HG02798 (cell line): ENCODE results near the gene MORN1.

Experiments
- ATAC-seq: cut with Tn5 transposase; IDR thresholded peaks from one replicate; pipeline ENCODE4 v1.9.1; 2021; ENCODE audit warnings: mild to moderate bottlenecking; ENCODE audit not compliant: unreplicated experiment, poor library complexity

MORN1 gene

DNA sequence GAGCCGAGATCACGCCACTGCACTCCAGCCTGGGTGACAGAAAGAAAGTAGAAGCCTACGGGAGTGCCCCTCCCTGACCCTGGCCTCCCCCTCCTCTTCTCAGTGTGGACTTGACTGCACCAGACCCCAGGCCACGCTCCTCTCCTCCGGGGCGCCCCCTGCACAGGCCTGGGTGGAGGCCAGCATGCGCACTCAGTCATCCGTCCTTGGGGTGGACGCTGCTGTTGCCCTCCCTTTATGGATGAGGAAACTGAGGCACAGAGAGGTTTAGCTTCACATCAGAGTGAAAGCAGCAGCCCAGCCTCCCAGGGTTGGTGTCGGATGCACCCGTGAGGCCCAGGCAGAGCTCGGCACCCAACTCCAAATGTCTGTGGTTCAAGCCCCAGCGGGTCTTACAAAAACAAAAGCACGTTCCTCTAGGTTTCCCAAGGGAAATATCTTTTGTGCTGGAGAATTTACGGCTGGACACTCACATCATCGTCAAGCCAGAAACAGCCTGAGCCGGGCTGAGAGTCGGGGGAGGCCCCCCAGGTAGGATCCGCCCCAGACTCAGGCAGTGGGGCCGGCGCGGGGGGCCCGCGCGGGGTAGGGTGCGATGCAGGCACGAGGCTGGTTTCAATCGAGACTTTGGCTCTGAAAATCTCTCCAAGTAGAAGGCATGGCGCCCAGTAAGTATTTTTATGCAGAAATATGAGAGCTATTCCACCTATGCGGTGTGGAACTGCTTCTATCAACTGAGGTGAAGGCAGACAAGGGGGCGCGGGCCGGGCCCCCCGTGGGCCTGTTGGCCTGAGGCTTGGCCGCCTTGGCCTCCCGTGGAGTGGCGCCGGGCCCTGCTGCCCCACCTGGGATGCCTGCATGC lies 36.6 kb downstream of the MORN1 start:
- no peak for ATAC-seq

- no peak for ATAC-seq
These were observed 37.6 kb downstream of the MORN1 start for GRCh38 chr1:2353551-2354438.

GRCh38 chr1:2352897-2353550 lies 38.3 kb downstream of the MORN1 start:
- no peak for ATAC-seq

GRCh38 chr1:2352341-2352896 lies 38.9 kb downstream of the MORN1 start:
- ATAC-seq: no peak

DNA sequence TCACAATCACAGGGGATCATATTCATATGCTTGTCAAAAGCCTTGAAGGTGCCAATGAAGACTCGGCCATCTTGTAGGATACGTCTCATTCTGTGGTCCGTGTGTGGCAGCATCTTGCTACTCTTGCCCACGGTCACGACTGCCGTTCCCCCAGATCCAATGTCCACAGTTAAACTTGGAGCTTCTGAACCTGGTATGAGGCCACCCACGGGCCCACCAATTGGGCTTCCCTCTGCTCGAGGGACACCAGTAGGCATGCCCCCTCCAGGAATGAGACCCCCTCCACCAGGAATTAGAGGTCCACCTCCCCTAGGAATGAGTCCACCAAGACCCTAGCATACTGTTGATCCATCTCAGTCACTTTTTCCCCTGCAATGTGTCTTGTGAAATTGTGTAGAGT lies 39.6 kb downstream of the MORN1 start:
- no peak for ATAC-seq

GRCh38 chr1:2350911-2351655 lies 40.3 kb downstream of the MORN1 start:
- no peak for ATAC-seq

- ATAC-seq: no peak
These were observed 40.9 kb downstream of the MORN1 start for GRCh38 chr1:2350501-2350900.

GRCh38 chr1:2349806-2350205 lies 41.5 kb downstream of the MORN1 start:
- no peak for ATAC-seq

DNA sequence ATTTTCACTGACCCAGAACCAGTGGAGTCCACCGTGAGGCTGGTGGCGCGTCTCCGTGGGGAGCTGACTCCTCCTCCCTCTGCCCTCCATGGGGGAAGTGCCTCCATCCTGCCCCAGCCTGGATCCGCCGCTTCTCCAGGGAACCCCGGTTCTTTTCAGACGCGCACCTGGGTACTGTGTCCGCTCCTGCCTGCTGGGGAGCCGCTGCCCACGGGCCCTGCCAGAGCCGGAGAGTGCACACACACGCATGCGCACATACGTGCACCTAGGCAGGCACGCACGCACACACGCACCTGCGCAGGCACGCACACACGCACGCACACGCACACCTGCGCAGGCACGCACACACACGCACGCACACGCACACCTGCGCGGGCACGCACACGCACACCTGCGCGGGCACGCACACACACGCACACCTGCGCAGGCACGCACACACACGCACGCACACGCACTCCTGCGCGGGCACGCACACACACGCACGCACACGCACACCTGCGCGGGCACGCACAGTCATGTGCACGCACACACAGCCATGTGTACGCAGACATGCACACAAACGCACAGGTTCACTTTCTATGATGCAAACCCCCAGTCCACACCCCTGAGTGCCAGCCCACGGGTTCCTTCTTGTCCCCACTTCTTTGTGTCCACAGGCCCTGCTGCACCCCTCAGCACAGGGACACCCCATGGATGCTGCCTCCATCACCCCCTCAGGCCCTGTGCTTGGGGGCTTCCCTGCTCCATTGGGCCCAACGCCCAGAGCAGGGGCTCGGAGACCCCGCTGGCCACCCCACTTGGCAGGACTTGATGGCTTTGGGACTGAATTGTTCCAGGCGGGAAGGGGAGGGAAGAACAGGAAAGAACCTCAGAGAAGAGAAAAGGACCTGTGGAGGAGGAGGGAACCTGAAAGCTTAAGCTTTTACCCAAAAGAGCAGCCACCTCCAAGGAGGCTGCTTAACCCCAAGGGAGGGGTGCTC lies 42.7 kb downstream of the MORN1 start:
- no peak for ATAC-seq

DNA sequence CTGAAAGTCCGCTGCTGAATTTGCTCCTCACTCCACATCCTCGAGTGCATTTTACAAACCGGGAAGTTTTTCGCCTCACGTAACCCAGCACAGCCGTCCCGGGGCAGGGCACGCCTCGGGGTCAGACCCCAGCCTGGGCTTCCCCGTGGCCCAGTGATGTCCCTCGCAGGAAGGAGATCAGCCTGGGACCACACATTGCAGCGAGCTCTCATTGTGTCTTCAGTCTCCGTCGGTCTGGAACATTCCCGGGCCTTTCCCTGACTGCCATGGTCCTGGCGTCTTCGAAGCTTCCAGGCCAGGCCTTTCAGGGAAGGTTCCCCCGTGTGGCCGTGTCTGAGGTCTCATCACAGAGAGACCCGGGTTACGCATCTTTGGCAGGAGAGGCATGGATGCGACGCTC lies 43.5 kb downstream of the MORN1 start:
- ATAC-seq: no peak

GRCh38 chr1:2347409-2347785 lies 44.0 kb downstream of the MORN1 start:
- ATAC-seq: no peak

- no peak for ATAC-seq
These were observed 44.5 kb downstream of the MORN1 start for GRCh38 chr1:2346691-2347408.

DNA sequence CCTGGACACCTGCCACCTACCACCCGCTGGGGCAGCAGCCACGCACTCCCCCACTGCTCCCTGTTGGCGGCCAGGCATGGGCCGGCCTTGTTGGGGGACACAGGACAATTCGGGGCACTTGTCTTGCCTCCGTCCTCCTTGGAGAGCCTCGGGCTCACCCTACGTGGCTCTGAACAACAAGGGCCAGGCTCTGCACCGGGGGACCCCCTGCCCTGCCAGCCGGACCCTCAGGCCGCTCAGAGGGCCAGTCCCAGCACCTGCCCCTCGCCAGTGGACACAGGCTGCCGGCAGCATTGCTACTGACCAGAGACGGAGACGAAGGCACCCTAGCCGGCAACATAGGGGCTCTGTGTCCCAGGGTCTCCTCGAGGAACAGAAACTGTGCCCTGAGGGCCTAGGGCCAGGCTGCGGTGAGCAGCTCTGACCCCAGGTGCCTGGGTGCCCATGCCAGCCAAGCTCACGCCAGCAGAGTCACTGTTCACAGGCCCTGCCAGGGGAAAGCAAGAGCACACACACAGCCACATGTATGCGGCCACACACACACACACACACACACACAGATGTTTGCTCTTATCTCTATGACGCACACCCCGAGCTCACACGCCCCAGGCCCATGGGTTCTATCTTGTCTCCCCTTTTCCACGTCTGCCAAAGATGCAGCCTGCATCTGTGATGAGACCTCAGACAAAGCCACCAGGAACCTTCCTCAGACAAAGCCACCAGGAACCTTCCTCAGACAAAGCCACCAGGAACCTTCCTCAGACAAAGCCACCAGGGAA lies 45.9 kb downstream of the MORN1 start:
- no peak for ATAC-seq

DNA sequence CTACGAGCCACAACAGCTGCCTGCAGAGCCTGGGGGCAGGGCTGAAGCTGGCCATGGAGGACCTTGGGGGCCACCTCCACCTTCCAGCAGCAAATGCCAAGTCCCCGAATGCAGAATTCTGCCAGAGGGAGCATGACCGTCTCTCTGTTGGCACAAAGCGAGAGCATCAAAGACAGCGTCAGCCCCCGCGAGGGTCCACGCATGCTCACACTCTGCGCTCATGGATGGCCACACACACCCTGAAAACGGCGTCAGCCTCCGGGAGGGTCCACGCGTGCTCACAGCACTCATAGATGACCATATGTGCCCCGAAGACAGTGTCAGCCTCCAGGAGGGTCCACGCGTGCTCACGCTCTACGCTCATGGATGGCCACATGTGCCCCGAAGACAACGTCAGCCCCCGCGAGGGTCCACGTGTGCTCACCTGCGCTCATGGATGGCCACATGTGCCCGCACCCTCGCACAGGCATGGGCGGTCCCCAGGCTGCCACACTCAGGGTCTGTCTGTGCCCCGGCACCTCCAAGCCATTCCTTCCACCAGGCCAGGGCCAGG lies 46.5 kb downstream of the MORN1 start:
- ATAC-seq: no peak

DNA sequence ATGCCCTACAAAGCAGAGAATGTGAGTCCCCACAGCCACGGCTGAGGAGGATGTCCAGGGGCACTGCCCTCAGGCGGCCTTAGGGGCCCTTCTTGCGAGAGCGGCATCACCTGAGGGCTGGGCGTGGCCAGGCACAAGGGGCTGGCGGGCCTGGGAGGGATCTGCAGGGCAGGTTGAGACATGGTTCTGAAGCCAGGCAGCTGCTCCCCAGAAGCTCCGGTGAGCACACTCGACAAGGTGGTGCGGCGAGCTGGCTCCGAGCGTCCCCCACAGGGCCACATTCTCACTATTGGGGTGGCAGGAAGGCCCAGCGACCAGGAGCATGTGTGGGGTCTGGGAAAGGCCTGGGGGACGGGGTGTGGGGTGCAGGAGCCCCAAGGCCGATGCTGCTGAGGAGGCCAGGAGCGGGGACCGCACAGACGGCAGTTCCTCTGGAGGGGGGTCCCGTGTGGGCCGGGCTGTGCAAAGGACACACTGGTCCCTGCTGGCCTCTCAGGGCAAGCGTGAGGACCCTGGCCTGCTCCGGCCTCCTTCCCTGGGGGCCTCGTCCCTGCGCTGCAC lies 47.2 kb downstream of the MORN1 start:
- ATAC-seq: no peak

DNA sequence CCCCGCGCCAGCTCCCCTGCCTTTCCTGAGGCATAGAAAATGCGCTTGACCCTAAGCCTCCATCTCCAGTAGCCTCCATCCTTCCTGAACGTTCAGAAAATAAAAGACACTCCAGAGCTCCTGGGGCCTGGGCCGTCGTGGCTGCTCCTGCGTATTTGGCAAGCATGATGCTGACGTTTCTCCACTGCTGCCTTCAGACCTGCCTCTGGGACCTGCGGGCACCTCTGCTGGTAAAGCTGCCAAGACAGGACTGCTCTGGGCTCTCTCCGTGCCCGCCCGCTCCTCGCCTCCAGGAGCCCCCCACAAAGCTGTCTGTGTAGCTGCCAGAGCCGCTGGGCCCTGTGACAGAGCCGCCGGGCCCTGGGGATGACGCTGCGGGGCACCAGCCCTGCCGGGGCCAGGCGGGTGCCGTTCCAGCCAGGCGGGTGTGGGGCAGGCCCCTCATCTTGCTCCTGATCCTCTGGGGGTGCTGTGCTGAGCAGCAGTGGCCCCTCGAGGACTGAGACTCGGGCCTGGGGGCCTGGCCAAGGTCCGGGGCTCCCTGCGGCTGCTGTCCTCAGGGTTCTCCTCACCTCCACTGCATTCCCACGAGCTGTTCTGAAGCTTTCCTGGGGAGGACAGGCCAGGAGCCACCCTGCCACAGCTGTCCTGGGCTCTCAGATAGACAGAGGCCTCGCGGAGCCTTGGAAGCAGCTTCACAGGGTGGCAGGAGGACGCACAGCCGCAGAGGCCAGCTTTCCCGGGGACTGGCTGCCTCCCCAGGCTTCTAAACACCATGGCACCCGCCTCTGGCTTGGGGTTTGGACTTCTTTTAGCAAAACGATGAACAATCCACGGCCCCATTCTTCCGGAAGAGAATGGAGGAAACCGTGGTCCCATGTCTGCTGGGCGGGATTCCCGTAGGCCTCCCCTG lies 48.1 kb downstream of the MORN1 start:
- ATAC-seq: no peak
